C4-2B (cell line): ENCODE data around the gene ST3GAL5.

Experiments used
- ZFX ChIP-seq: fragments of 450-650 bp; IDR thresholded peaks from 2 replicates; pipeline ENCODE4 v1.6.1; 2017
- TF ChIP-seq, protein P1 (sequence below): fragments of 450-650 bp; conservative IDR thresholded peaks from 2 replicates; pipeline ENCODE4 v1.5.1; 2017; ENCODE audit warnings: mild to moderate bottlenecking

DNA sequence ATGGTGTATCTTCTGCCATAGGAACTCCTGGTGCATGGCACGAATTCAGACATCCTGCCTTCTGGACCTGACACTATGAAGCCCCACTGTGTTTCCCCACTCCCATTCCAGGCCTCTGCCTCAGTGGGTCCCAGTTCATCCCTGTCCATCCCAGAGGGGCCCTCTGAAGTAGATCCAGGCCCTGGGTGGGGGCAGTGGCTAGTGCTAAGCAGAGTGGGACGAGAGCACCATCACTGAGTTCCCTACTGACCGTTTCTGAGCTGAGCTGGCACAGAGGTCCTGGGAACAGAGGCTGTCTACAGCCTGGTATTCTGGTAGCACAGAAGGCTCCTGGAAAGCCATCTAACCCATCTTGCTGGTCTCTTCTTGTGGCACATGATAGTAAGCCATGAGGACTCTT is 81.0 kb downstream of the ST3GAL5 start:
- TF ChIP-seq, protein P1, sequence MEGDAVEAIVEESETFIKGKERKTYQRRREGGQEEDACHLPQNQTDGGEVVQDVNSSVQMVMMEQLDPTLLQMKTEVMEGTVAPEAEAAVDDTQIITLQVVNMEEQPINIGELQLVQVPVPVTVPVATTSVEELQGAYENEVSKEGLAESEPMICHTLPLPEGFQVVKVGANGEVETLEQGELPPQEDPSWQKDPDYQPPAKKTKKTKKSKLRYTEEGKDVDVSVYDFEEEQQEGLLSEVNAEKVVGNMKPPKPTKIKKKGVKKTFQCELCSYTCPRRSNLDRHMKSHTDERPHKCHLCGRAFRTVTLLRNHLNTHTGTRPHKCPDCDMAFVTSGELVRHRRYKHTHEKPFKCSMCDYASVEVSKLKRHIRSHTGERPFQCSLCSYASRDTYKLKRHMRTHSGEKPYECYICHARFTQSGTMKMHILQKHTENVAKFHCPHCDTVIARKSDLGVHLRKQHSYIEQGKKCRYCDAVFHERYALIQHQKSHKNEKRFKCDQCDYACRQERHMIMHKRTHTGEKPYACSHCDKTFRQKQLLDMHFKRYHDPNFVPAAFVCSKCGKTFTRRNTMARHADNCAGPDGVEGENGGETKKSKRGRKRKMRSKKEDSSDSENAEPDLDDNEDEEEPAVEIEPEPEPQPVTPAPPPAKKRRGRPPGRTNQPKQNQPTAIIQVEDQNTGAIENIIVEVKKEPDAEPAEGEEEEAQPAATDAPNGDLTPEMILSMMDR = no peak
- no peak for TF ChIP-seq ZFX
